ENCODE measurements around the gene TAL2. TPM values are rescaled to one million over a fixed set of nuclear protein-coding genes. Genes with fewer than 3 reads are reported as not detected.
A peak's percentile ranks its signal among the peaks of the same experiment; 100 is the strongest.

TAL2 gene
- total RNA-seq, 2 donors from 2014 or later, result not detected

GRCh38 chr9:105681313-105681712 lies 19.1 kb downstream of the TAL2 start:
- Histone ChIP-seq H3K9ac (ENCODE audit: low read depth in 2 of 2, low read length in 2 of 2) (no peak overlapping the region), H3K36me3 (no peaks in the 10 kb centered on the region), H3K4me3 (no peak overlapping the region), H3K27ac (no peak overlapping the region), H3K27me3 (no peaks in the 10 kb centered on the region), H3K4me1 (no peaks in the 10 kb centered on the region), H3K9me3 (no peaks in the 10 kb centered on the region)
- intact Hi-C loops (cut with DNase I), result no loop called here
- TF ChIP-seq CTCF (IDR thresholded peaks at IDR 0.05), result no peak
- DNase-seq, result no peak

- Histone ChIP-seq H3K27ac (no peak overlapping the region), H3K4me1 (no peaks in the 10 kb centered on the region), H3K27me3 (no peaks in the 10 kb centered on the region), H3K9me3 (no peaks in the 10 kb centered on the region), H3K4me3 (no peak overlapping the region), H3K36me3 (no peaks in the 10 kb centered on the region), H3K9ac (ENCODE audit: low read depth in 2 of 2, low read length in 2 of 2) (no peak overlapping the region)
- DNase-seq, result no peak
- intact Hi-C loops (cut with DNase I), result no loop called here
- no peak for TF ChIP-seq CTCF (IDR thresholded peaks at IDR 0.05)
Observed at GRCh38 chr9:105681724-105682123, 19.5 kb downstream of the TAL2 start.

- H3K4me3 ChIP-seq, result no peak overlapping the region
- intact Hi-C loops (cut with DNase I), result no loop called here
- H3K9me3 ChIP-seq, result no peaks in the 10 kb centered on the region
- no peaks in the 10 kb centered on the region for H3K4me1 ChIP-seq
- DNase-seq, result no peak
- H3K9ac ChIP-seq (ENCODE audit: low read depth in 2 of 2, low read length in 2 of 2), result no peak overlapping the region
- no peaks in the 10 kb centered on the region for H3K36me3 ChIP-seq
- no peak for TF ChIP-seq CTCF (IDR thresholded peaks at IDR 0.05)
- H3K27ac ChIP-seq, result no peak overlapping the region
- H3K27me3 ChIP-seq, result no peaks in the 10 kb centered on the region
Observed at GRCh38 chr9:105683688-105684275, 21.5 kb downstream of the TAL2 start.

GRCh38 chr9:105686936-105687335 lies 24.7 kb downstream of the TAL2 start:
- Histone ChIP-seq H3K9me3 (no peaks in the 10 kb centered on the region), H3K4me1 (no peaks in the 10 kb centered on the region), H3K9ac (ENCODE audit: low read depth in 2 of 2, low read length in 2 of 2) (no peak overlapping the region), H3K27me3 (peaks cover 1% of the 10 kb centered on the region), H3K36me3 (no peaks in the 10 kb centered on the region), H3K4me3 (no peak overlapping the region), H3K27ac (no peak overlapping the region)
- no peak for DNase-seq
- TF ChIP-seq CTCF (IDR thresholded peaks at IDR 0.05), result no peak
- intact Hi-C loops (cut with DNase I), result no loop called here

- Histone ChIP-seq H3K36me3 (no peaks in the 10 kb centered on the region), H3K4me1 (no peaks in the 10 kb centered on the region)
- intact Hi-C loops (cut with DNase I), result no loop called here
Observed at GRCh38 chr9:105690742-105691141, 28.5 kb downstream of the TAL2 start.

More at GRCh38 chr9:105690742-105691141, 28.5 kb downstream of the TAL2 start:
- Histone ChIP-seq H3K27ac (no peak overlapping the region), H3K9me3 (no peaks in the 10 kb centered on the region), H3K9ac (ENCODE audit: low read depth in 2 of 2, low read length in 2 of 2) (no peak overlapping the region), H3K4me3 (no peak overlapping the region), H3K27me3 (peaks cover 3% of the 10 kb centered on the region)
- no peak for DNase-seq
- peak; percentile 61 for TF ChIP-seq CTCF (IDR thresholded peaks at IDR 0.05)
